Motor neuron (in vitro differentiated cells): ENCODE results near the gene TEX261. TPM values are rescaled to one million over a fixed set of nuclear protein-coding genes. Genes with fewer than 3 reads are reported as not detected.
"Not testable (repeated sequence)": the region's sequence is repeated elsewhere in the genome, so short reads cannot be mapped to it uniquely, and the experiment has no call there.

Experiments
- ATAC-seq, 8 experiments: fragments of 200-7000 bp; cut with Tn5 transposase; replicated peaks in 6 of 8; 2 replicates each; pipeline ENCODE4 v1.8.0; 2021; ENCODE audit warnings: mild to moderate bottlenecking in 8 of 8, moderate library complexity in 8 of 8
- H3K27ac ChIP-seq, 2 donors: fragments of 250-450 bp; sonication (Bioruptor Pico); 2 replicates each; pipeline ENCODE4 v1.9.0; 2021; ENCODE audit warnings: antibody characterized with exemption in 2 of 2, mild to moderate bottlenecking in 2 of 2, moderate library complexity in 1 of 2
- H3K4me1 ChIP-seq, 2 donors: fragments of 250-450 bp; sonication (Bioruptor Pico); replicated peaks in 1 of 2; 2 replicates each; pipeline ENCODE4 v1.6.1; 2021; ENCODE audit warnings: antibody characterized with exemption in 2 of 2, mild to moderate bottlenecking in 2 of 2, moderate library complexity in 1 of 2
- H3K4me3 ChIP-seq, 5 donors: fragments of 250-450 bp; sonication (Bioruptor Pico); 2 replicates each; pipeline ENCODE4 v1.9.0; 2021; ENCODE audit warnings: antibody characterized with exemption in 5 of 5, mild to moderate bottlenecking in 5 of 5, moderate library complexity in 4 of 5
- WGBS, 10 experiments: fragments of 450-650 bp; shearing (Covaris generic); methylation state at CpG; one replicate each; pipeline ENCODE4 v1.0.0; 2022; 5-methylcytosine and 5-hydroxymethylcytosine counted together
- in situ Hi-C, 9 experiments: fragments of 400-800 bp; cut with MboI; loops; one replicate each; pipeline ENCODE4 v1.15.0; 2021; ENCODE audit warnings: low sequenced_read_pairs in 9 of 9, low pct_unique_long_range_greater_than_20kb in 2 of 9; ENCODE audit not compliant: unreplicated experiment in 9 of 9
- total RNA-seq, 8 experiments: library from RNA; unstranded; fragments of 300-600 nt; gene quantifications; 2 replicates each; pipeline versions ENCODE4 v1.2.3 to v1.2.4, GENCODE V29; 2022

TEX261 gene
- 10 to 100 TPM; 10.3 to 42.1 (median 24.2) TPM for total RNA-seq

- H3K4me3 ChIP-seq = peak within 1 kb of the TSS; percentile 81 to 97 (median 91)
- 0 to 7% (median 0%) methylated on average over 1 to 9 of the region's 65 CpGs; no CpG with 5 or more reads in 4 of the 10 experiments for WGBS, 10 experiments
- in situ Hi-C loops = no loop called here
- peaks cover 12 to 15% of the 10 kb centered on the region in 2 donors for H3K4me1 ChIP-seq
- peak; percentile 97 to 99 (median 98) for ATAC-seq
- peak within 1 kb of the TSS; percentile 25 to 56 for H3K27ac ChIP-seq
Measured at GRCh38 chr2:70994699-70995425, at the start of gene TEX261. TEX261 (minus strand) TSS chr2:70994873; CDS start chr2:70994757, 116 bp downstream.

GRCh38 chr2:71043531-71044407 is 49.1 kb upstream of the TEX261 start:
- in situ Hi-C loops = no loop called here
- H3K4me1 ChIP-seq = no peaks in the 10 kb centered on the region

GRCh38 chr2:71042287-71042686 is 47.6 kb upstream of the TEX261 start:
- Histone ChIP-seq H3K27ac (no peak overlapping the region), H3K4me1 (no peaks in the 10 kb centered on the region), H3K4me3 (no peak overlapping the region)
- in situ Hi-C loops = no loop called here
- no peak for ATAC-seq
- WGBS, 10 experiments = 0 to 100% (median 50%) methylated on average over 1 to 4 of the region's 4 CpGs; no CpG with 5 or more reads in 1 of the 10 experiments

More at GRCh38 chr2:71043531-71044407, 49.1 kb upstream of the TEX261 start:
- no peak overlapping the region for H3K27ac ChIP-seq
- no peak for ATAC-seq
- WGBS, 10 experiments = 51 to 100% (median 79%) methylated on average over 1 to 11 of the region's 36 CpGs; no CpG with 5 or more reads in 1 of the 10 experiments
- H3K4me3 ChIP-seq = no peak overlapping the region

GRCh38 chr2:71036296-71036695 is 41.6 kb upstream of the TEX261 start:
- in situ Hi-C loops, ATAC-seq: not testable (repeated sequence)

GRCh38 chr2:71023553-71024243 is 29.0 kb upstream of the TEX261 start:
- H3K4me3 ChIP-seq, ATAC-seq, in situ Hi-C loops, H3K4me1 ChIP-seq, H3K27ac ChIP-seq: not testable (repeated sequence)
- WGBS, 10 experiments = 19 to 67% (median 59%) methylated on average over 3 to 5 of the region's 15 CpGs; no CpG with 5 or more reads in 5 of the 10 experiments

More at GRCh38 chr2:71036296-71036695, 41.6 kb upstream of the TEX261 start:
- H3K27ac ChIP-seq, H3K4me3 ChIP-seq, H3K4me1 ChIP-seq: not testable (repeated sequence)
- 69 to 86% (median 80%) methylated on average over 2 to 7 of the region's 8 CpGs; no CpG with 5 or more reads in 7 of the 10 experiments for WGBS, 10 experiments

- in situ Hi-C loops, H3K27ac ChIP-seq, H3K4me1 ChIP-seq, H3K4me3 ChIP-seq, ATAC-seq: not testable (repeated sequence)
- WGBS, 10 experiments = 34 to 80% (median 60%) methylated on average over 1 to 6 of the region's 14 CpGs; no CpG with 5 or more reads in 3 of the 10 experiments
Measured at GRCh38 chr2:71021394-71021793, 26.7 kb upstream of the TEX261 start.

- in situ Hi-C loops, ATAC-seq, H3K4me3 ChIP-seq, H3K27ac ChIP-seq, H3K4me1 ChIP-seq: not testable (repeated sequence)
- 34 to 94% (median 79%) methylated on average over 2 to 6 of the region's 6 CpGs for WGBS, 10 experiments
Measured at GRCh38 chr2:71019989-71020388, 25.3 kb upstream of the TEX261 start.

GRCh38 chr2:71018625-71019024 is 24.0 kb upstream of the TEX261 start:
- Histone ChIP-seq H3K4me3 (no peak overlapping the region), H3K4me1 (peaks cover 0 to 2% of the 10 kb centered on the region in 2 donors), H3K27ac (no peak overlapping the region)
- in situ Hi-C loops = no loop called here
- no peak for ATAC-seq
- 67 to 100% (median 88%) methylated on average over 1 to 7 of the region's 8 CpGs for WGBS, 10 experiments

GRCh38 chr2:71011786-71012185 is 17.1 kb upstream of the TEX261 start:
- H3K27ac ChIP-seq, in situ Hi-C loops, ATAC-seq, H3K4me3 ChIP-seq, H3K4me1 ChIP-seq: not testable (repeated sequence)
- WGBS, 10 experiments = 0 to 100% (median 58%) methylated on average over 1 to 5 of the region's 6 CpGs; no CpG with 5 or more reads in 6 of the 10 experiments

GRCh38 chr2:71008342-71008741 is 13.7 kb upstream of the TEX261 start:
- in situ Hi-C loops = no loop called here

GRCh38 chr2:71006955-71007799 is 12.5 kb upstream of the TEX261 start:
- H3K4me3 ChIP-seq = no peak overlapping the region
- peak in 4 of 8 experiments; percentile 18 to 40 (median 38) for ATAC-seq

More at GRCh38 chr2:71008342-71008741, 13.7 kb upstream of the TEX261 start:
- Histone ChIP-seq H3K4me1 (peaks cover 0 to 10% of the 10 kb centered on the region in 2 donors), H3K4me3 (no peak overlapping the region), H3K27ac (no peak overlapping the region)
- peak in 2 of 8 experiments; percentile 54 to 70 for ATAC-seq
- 50 to 80% (median 67%) methylated on average over 3 to 12 of the region's 13 CpGs; no CpG with 5 or more reads in 7 of the 10 experiments for WGBS, 10 experiments

GRCh38 chr2:71006323-71006722 is 11.7 kb upstream of the TEX261 start:
- H3K27ac ChIP-seq = no peak overlapping the region
- H3K4me1 ChIP-seq = peaks cover 10 to 26% of the 10 kb centered on the region in 2 donors
- H3K4me3 ChIP-seq = no peak overlapping the region
- WGBS, 10 experiments = 33% methylated on average over 1 of the region's 2 CpGs; no CpG with 5 or more reads in 9 of the 10 experiments
- no peak for ATAC-seq
- in situ Hi-C loops = no loop called here

More at GRCh38 chr2:71006955-71007799, 12.5 kb upstream of the TEX261 start:
- H3K27ac ChIP-seq = no peak overlapping the region
- H3K4me1 ChIP-seq = peaks cover 4 to 18% of the 10 kb centered on the region in 2 donors
- 60 to 86% (median 79%) methylated on average over 1 to 2 of the region's 5 CpGs; no CpG with 5 or more reads in 7 of the 10 experiments for WGBS, 10 experiments
- in situ Hi-C loops = no loop called here
